IPS-NIHi11 (cell line): ENCODE measurements around the gene BCAR3.
A peak's percentile ranks its signal among the peaks of the same experiment; 100 is the strongest.

Experiments
- DNase-seq: peaks from one replicate; pipeline ENCODE4 v3.0.0; 2012; ENCODE audit warnings: mixed read lengths, low spot score

Gene BCAR3

DNA sequence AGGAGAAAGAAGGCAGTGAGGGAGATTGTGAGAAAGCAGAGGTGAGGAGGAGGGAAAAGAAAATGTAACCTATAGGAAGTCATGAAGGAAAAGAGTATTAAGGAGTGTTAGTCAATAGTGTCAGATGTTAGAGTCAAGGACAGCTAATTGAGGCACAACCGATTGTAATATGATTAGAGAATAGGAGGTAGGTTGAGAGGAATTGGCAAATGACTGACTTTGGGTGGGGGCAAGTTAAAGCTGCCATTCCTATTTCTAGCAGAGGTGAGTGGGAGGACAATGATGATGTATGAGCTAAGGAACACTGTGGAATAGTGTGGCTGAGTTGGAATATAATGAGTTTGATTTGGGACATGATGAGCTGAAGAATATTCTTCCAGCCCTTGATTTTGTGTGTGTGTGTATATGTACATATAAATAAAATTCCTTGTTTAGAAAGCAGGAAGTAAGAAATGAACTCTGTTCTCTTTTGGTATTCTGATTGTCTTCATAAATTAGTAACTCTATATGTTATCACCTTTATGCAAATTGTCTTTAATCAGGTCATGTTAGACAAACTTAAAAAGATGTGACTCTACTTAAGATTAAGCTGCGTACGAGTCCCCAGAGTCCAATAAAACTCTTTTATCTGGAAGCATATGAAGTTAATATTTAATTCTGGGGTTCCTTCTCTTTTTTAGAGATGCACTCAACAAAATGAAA, 135.3 kb downstream of the BCAR3 start:
- DNase-seq, result no peak

DNA sequence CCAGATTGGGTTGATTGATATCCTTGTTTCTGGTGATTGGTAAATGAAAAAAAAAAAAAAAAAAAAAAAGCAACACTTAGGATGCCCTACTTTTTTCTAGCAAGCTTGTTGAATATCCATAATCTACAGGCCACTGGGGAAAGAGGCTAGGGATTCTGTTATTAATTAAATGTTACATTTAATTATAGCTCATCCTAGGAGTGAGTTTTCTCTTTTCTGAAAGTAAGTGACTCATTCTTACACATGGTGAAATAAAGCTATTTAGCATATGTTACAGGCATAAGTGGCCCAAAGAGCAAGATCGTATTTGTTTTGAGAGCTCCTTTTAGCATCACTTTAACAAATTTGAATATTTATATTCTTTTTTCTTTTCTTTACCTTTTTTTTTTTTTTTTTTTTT, 139.2 kb downstream of the BCAR3 start:
- no peak for DNase-seq

DNA sequence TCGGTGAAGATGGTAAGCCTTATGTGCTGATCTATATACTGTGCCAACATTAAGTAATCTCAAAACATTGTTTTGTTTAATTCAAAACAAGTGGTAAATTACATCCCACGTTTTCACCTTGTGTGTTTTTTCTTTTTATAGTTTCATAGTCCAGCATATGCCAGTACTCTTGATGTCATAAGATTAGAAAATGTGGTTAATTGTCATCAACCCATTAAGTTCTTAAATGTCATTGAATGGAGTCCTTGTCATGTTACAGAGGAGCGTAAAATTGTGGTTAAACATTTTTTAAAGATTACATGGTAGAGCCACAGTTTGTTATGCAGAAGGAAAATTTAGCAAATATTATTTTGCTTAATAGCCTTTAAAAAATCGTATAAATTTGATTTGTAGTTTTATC, 140.6 kb downstream of the BCAR3 start:
- DNase-seq, result no peak

DNA sequence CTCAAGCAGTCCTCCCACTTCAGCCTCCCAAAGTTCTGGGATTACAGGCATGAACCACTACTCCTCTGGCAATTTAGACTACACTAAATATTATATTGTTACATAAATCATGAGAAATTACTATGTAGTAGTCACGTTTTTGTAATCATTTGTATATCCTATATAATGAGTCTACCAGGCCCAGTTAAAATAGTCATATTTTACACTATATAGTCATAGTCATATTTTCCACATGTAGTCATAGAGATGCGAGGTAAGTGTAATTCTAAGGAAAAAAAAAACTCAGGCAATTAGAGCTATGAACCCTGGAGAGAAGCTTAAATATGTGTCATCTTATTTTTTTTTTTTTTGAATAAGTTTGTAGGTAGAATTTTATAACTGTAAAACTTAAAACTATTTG, 143.7 kb downstream of the BCAR3 start:
- no peak for DNase-seq

GRCh38 chr1:93537396-93537795, 144.2 kb downstream of the BCAR3 start:
- DNase-seq, result no peak

DNA sequence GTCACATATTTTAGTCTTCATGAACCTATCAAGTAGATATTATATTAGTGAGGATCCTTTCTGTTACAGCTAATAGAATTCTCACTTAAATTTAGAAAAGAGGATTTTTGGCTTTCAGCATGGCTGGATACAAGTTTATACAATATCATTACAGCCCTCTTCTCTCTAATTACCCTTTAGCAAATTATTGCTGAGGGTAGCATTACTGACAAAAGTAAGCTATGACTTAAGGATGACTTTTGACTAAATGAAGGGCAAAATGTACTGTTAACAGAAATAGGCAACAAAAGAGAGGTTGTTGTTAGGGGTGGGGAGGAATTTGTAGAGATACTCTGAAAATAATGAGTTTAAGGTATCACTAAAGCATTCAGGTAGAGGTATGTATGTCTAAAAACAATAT, 148.0 kb downstream of the BCAR3 start:
- DNase-seq, result no peak

- DNase-seq, result no peak
These were observed 148.8 kb downstream of the BCAR3 start for GRCh38 chr1:93532780-93533378.

- DNase-seq, result no peak
These were observed 150.4 kb downstream of the BCAR3 start for GRCh38 chr1:93531193-93531592.

- no peak for DNase-seq
These were observed 153.2 kb downstream of the BCAR3 start for GRCh38 chr1:93528412-93528811.

GRCh38 chr1:93526431-93526830, 155.2 kb downstream of the BCAR3 start:
- no peak for DNase-seq

GRCh38 chr1:93525431-93525830, 156.2 kb downstream of the BCAR3 start:
- DNase-seq, result no peak

DNA sequence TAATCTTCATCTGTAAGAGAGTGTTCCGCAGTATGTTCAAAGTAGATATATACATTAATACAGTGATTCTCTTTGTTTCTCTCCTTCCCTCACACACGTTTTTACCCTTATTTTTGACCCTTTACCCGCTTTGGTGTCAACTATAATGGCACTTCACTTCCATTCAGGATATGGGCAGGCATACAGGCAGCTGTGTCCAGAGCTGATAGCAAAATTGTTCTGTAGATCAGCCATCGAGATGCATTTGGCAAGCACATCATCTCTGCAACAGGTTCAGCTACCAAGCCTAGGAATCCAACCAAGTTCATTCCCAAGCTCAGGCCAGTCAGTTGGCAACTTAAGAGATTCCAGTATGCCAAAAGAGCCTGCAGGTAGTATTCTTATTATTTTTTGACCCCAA, 158.9 kb downstream of the BCAR3 start:
- no peak for DNase-seq

GRCh38 chr1:93521618-93522017, 160.0 kb downstream of the BCAR3 start:
- DNase-seq, result no peak

- DNase-seq, result no peak
These were observed 162.3 kb downstream of the BCAR3 start for GRCh38 chr1:93519199-93519829.

- DNase-seq, result no peak
These were observed 163.1 kb downstream of the BCAR3 start for GRCh38 chr1:93518516-93518915.

GRCh38 chr1:93516164-93516563, 165.5 kb downstream of the BCAR3 start:
- peak; percentile 9 for DNase-seq
